Nephron progenitor cell (in vitro differentiated cells): ENCODE results near the gene ANXA8L1.
"Not testable (repeated sequence)": the region's sequence is repeated elsewhere in the genome, so short reads cannot be mapped to it uniquely, and the experiment has no call there.

ENCODE experiments used
- DNase-seq: peaks from one replicate; pipeline ENCODE4 v3.0.0; 2021
- H3K27ac Mint-ChIP-seq: 2 replicates; pipeline ENCODE4 v1.8.0; 2021; ENCODE audit warnings: mild to moderate bottlenecking, moderate library complexity, mixed read lengths
- H3K27me3 Mint-ChIP-seq: 2 replicates; pipeline ENCODE4 v1.8.0; 2021; ENCODE audit warnings: mild to moderate bottlenecking, low read depth, mixed read lengths; ENCODE audit not compliant: poor library complexity
- H3K36me3 Mint-ChIP-seq: 2 replicates; pipeline ENCODE4 v1.8.0; 2021; ENCODE audit warnings: low read depth, mixed read lengths
- H3K4me1 Mint-ChIP-seq: 2 replicates; pipeline ENCODE4 v1.8.0; 2021; ENCODE audit warnings: mixed read lengths
- H3K4me3 Mint-ChIP-seq: 2 replicates; pipeline ENCODE4 v1.8.0; 2021; ENCODE audit warnings: mild to moderate bottlenecking, moderate library complexity, mixed read lengths
- H3K9me3 Mint-ChIP-seq: 2 replicates; pipeline ENCODE4 v1.8.0; 2021; ENCODE audit warnings: mild to moderate bottlenecking, moderate library complexity, mixed read lengths
- TF ChIP-seq, protein P1 (sequence below): fragments of 200-600 bp; sonication (generic); IDR thresholded peaks from 2 replicates; pipeline ENCODE4 v1.5.0; 2021; ENCODE audit warnings: antibody characterized with exemption

Gene ANXA8L1, protein sequence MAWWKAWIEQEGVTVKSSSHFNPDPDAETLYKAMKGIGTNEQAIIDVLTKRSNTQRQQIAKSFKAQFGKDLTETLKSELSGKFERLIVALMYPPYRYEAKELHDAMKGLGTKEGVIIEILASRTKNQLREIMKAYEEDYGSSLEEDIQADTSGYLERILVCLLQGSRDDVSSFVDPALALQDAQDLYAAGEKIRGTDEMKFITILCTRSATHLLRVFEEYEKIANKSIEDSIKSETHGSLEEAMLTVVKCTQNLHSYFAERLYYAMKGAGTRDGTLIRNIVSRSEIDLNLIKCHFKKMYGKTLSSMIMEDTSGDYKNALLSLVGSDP

DNA sequence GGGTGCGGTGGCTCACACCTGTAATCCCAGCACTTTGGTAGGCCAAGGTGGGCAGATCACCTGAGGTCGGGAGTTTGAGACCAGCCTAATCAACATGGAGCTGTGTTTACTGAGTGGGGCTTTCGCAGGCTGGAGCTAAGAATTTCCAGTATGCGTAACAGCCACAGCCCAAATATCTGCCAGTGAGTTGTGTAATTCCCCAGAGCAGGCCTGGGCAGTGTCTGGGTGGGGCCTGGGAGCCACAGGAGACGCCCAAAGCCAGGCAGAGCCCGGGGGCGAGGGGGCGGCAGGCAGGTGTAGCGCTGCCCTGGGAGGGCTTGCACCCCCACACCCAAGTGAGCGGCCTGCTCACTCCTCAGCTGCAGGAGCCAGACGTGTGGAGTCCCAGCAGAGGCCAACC lies at the start of gene ANXA8L1:
ANXA8L1 (plus strand) TSS at position 371 of the 400 bp plus-strand sequence. CDS start 76 bp downstream, outside the sequence.
- not testable (repeated sequence) for DNase-seq, H3K36me3 Mint-ChIP-seq, H3K27ac Mint-ChIP-seq, H3K4me3 Mint-ChIP-seq, H3K27me3 Mint-ChIP-seq, H3K4me1 Mint-ChIP-seq, H3K9me3 Mint-ChIP-seq

DNA sequence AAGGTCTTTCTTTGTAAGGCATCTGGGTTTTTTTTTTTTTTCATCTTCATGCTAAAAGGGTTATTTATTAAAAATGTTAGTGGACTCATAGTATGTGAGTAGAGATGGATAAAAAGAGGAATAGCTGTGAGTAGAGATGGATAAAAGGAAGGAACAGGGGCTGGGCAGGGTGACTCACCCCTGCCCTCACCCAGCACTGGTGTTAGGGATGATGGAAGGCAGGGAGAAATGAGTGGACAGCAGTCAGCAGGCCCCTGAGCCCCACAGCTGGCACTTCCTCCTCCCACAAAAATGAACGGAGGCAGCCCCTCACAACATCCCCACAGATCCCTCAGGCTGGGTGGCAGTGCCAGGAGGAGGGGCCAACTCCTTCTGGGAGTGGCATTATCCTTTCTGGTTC lies 49.5 kb upstream of the ANXA8L1 start:
- no peak overlapping the region for H3K4me3 Mint-ChIP-seq
- TF ChIP-seq, protein P1, sequence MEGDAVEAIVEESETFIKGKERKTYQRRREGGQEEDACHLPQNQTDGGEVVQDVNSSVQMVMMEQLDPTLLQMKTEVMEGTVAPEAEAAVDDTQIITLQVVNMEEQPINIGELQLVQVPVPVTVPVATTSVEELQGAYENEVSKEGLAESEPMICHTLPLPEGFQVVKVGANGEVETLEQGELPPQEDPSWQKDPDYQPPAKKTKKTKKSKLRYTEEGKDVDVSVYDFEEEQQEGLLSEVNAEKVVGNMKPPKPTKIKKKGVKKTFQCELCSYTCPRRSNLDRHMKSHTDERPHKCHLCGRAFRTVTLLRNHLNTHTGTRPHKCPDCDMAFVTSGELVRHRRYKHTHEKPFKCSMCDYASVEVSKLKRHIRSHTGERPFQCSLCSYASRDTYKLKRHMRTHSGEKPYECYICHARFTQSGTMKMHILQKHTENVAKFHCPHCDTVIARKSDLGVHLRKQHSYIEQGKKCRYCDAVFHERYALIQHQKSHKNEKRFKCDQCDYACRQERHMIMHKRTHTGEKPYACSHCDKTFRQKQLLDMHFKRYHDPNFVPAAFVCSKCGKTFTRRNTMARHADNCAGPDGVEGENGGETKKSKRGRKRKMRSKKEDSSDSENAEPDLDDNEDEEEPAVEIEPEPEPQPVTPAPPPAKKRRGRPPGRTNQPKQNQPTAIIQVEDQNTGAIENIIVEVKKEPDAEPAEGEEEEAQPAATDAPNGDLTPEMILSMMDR, result no peak
- no peak overlapping the region for H3K27ac Mint-ChIP-seq
- H3K27me3 Mint-ChIP-seq, result peaks cover 16% of the 10 kb centered on the region
- H3K9me3 Mint-ChIP-seq, result no peaks in the 10 kb centered on the region
- no peak for DNase-seq
- H3K4me1 Mint-ChIP-seq, result no peaks in the 10 kb centered on the region
- H3K36me3 Mint-ChIP-seq, result no peaks in the 10 kb centered on the region

DNA sequence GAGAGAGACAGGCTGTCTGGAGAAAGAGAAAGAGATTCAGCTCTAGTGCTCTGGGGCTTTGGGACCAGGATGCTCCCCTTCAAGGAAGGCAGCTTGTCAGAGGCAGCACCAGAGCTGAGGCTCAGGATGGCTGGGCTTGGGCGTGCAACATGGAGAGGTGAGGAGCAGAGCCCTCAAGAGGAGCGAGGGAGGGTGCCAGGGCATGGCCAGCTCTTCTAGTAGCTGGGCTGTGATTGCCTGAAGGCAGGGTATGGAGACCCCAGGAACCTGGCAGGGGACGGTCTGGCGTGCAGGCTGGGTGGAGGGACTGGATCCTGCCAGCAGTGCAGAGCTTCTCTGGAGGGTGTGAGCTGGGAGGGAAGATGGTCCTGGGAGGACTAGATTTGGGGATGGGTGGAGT lies 48.6 kb upstream of the ANXA8L1 start:
- no peaks in the 10 kb centered on the region for H3K4me1 Mint-ChIP-seq
- no peaks in the 10 kb centered on the region for H3K9me3 Mint-ChIP-seq
- no peak overlapping the region for H3K27ac Mint-ChIP-seq
- H3K4me3 Mint-ChIP-seq, result no peak overlapping the region
- TF ChIP-seq, protein P1, result no peak
- no peak for DNase-seq
- no peaks in the 10 kb centered on the region for H3K36me3 Mint-ChIP-seq
- peaks cover 21% of the 10 kb centered on the region for H3K27me3 Mint-ChIP-seq

DNA sequence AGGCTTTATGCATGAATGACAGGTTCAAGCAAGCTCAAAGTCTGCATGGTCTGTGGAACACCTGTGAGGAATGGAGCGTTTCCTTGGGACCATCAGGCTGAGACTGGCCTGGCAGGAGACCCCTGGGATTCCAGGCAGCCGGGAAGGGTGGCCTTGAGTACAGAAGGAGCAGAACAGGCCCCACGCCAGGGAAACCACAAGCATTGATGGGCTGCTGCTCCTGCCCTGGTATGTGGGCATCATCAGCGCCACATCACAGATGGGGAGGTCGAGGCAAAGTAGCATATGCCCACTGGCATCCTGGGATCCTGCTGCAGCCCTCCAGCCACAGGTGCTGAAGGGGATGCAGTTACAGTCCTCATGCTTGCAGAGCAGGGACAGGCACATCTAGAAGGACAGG lies 47.9 kb upstream of the ANXA8L1 start:
- no peaks in the 10 kb centered on the region for H3K36me3 Mint-ChIP-seq
- H3K27ac Mint-ChIP-seq, result no peak overlapping the region
- no peaks in the 10 kb centered on the region for H3K4me1 Mint-ChIP-seq
- no peak overlapping the region for H3K4me3 Mint-ChIP-seq
- H3K9me3 Mint-ChIP-seq, result no peaks in the 10 kb centered on the region
- TF ChIP-seq, protein P1, result no peak
- DNase-seq, result no peak
- H3K27me3 Mint-ChIP-seq, result peaks cover 22% of the 10 kb centered on the region

DNA sequence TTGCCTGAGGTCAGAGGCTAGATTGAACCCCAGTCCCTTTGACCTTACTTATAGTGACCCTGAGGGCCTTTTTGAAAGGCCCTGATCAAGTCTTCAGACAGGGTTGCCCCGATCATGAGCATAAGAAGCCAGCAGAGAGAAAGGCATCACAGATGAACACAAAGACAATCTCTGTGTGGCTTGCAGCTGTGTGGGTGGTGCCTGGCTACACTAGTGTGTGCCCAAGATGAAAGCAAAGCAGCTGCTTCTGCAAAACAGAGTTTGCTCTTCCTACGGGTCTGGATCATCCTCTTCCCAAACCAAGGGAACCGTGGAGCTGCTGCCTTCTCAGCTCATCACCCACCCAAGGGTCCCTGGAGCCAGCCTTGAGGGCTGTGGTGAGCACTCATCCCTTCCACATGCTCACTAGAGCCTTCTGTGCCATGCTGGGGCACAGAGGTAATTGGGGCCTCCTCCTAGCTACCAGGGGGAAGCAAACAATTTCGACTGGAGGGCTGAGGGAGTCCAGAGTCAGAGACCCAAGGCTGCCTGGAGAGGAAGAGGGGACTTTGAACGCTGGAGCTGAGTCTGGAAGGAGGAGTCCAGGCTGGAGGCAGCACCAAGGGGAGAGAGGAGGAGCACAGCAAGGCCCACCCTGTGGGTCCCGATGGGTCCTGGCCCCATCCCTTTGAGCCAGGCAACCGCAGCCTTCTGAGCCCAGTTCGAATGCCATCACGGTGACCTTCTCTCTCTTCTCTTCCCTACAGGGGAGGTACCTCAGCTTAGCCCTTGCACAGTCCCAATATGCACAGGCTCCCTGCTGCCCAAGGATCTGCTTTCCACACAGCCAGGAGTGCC lies 46.5 kb upstream of the ANXA8L1 start:
- no peak for DNase-seq
- TF ChIP-seq, protein P1, result no peak
- Mint-ChIP-seq H3K27ac (no peak overlapping the region), H3K27me3 (peaks cover 22% of the 10 kb centered on the region), H3K4me3 (no peak overlapping the region), H3K36me3 (no peaks in the 10 kb centered on the region), H3K4me1 (no peaks in the 10 kb centered on the region), H3K9me3 (no peaks in the 10 kb centered on the region)

DNA sequence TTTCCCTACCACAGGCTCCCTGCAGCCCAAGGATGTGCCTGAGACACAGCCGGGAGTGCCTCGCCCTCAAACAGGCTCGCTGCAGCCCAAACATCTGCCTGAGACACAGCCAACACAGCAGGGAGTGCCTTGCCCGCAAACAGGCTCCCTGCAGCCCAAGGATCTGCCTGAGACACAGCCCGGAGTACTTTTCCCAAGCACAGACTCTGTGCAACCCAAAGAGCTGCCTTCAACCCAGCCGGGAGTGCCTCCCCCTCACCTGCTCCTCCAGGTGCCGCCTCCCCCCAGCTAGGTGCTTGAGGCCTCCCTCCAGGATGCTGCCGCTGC lies 45.9 kb upstream of the ANXA8L1 start:
- no peaks in the 10 kb centered on the region for H3K36me3 Mint-ChIP-seq
- no peaks in the 10 kb centered on the region for H3K9me3 Mint-ChIP-seq
- DNase-seq, result no peak

More for the DNA sequence above, 45.9 kb upstream of the ANXA8L1 start:
- H3K4me1 Mint-ChIP-seq, result no peaks in the 10 kb centered on the region
- peaks cover 22% of the 10 kb centered on the region for H3K27me3 Mint-ChIP-seq
- H3K27ac Mint-ChIP-seq, result no peak overlapping the region
- H3K4me3 Mint-ChIP-seq, result no peak overlapping the region
- TF ChIP-seq, protein P1, result no peak
